Femur (tissue), 1 donor: ENCODE results near the gene SFXN1.

Source experiments
- DNase-seq: peaks from one replicate; pipeline ENCODE4 v3.0.0-alpha.2; 2017

The SFXN1 gene

GRCh38 chr5:175466700-175467318, 11.6 kb upstream of the SFXN1 start:
- peak; percentile 70 for DNase-seq

- no peak for DNase-seq
Measured at GRCh38 chr5:175467983-175468690, 10.2 kb upstream of the SFXN1 start.

- no peak for DNase-seq
Measured at GRCh38 chr5:175468892-175469291, 9.5 kb upstream of the SFXN1 start.

- no peak for DNase-seq
Measured at GRCh38 chr5:175469916-175470315, 8.4 kb upstream of the SFXN1 start.

- DNase-seq, result no peak
Measured at GRCh38 chr5:175470781-175471180, 7.6 kb upstream of the SFXN1 start.

- no peak for DNase-seq
Measured at GRCh38 chr5:175471196-175471595, 7.2 kb upstream of the SFXN1 start.

- no peak for DNase-seq
Measured at GRCh38 chr5:175471628-175472027, 6.7 kb upstream of the SFXN1 start.

- no peak for DNase-seq
Measured at GRCh38 chr5:175472378-175472777, 6.0 kb upstream of the SFXN1 start.

- DNase-seq, result no peak
Measured at GRCh38 chr5:175475248-175475647, 3.1 kb upstream of the SFXN1 start.

GRCh38 chr5:175477440-175477839, 920 bp upstream of the SFXN1 start:
- no peak for DNase-seq

- no peak for DNase-seq
Measured at GRCh38 chr5:175478008-175478383, 364 bp upstream of the SFXN1 start.

- DNase-seq, result no peak
Measured at GRCh38 chr5:175479125-175479881, 943 bp downstream of the SFXN1 start.

GRCh38 chr5:175483337-175483736, 5.0 kb downstream of the SFXN1 start:
- DNase-seq, result no peak

- no peak for DNase-seq
Measured at GRCh38 chr5:175484322-175484721, 6.0 kb downstream of the SFXN1 start.

GRCh38 chr5:175484829-175485228, 6.5 kb downstream of the SFXN1 start:
- no peak for DNase-seq

- DNase-seq, result no peak
Measured at GRCh38 chr5:175485631-175486030, 7.3 kb downstream of the SFXN1 start.

- DNase-seq, result no peak
Measured at GRCh38 chr5:175487514-175488222, 9.3 kb downstream of the SFXN1 start.

GRCh38 chr5:175489693-175490443, 11.5 kb downstream of the SFXN1 start:
- DNase-seq, result no peak

GRCh38 chr5:175491223-175491622, 12.9 kb downstream of the SFXN1 start:
- no peak for DNase-seq

GRCh38 chr5:175493260-175493659, 14.9 kb downstream of the SFXN1 start:
- no peak for DNase-seq

- no peak for DNase-seq
Measured at GRCh38 chr5:175493726-175494125, 15.4 kb downstream of the SFXN1 start.
